HG03565 (cell line): Measurements from ENCODE around the gene PARD3.

Experiments used
- ATAC-seq: cut with Tn5 transposase; IDR thresholded peaks from one replicate; pipeline ENCODE4 v1.9.1; 2021; ENCODE audit warnings: mild to moderate bottlenecking, moderate library complexity; ENCODE audit not compliant: unreplicated experiment

Gene PARD3

DNA sequence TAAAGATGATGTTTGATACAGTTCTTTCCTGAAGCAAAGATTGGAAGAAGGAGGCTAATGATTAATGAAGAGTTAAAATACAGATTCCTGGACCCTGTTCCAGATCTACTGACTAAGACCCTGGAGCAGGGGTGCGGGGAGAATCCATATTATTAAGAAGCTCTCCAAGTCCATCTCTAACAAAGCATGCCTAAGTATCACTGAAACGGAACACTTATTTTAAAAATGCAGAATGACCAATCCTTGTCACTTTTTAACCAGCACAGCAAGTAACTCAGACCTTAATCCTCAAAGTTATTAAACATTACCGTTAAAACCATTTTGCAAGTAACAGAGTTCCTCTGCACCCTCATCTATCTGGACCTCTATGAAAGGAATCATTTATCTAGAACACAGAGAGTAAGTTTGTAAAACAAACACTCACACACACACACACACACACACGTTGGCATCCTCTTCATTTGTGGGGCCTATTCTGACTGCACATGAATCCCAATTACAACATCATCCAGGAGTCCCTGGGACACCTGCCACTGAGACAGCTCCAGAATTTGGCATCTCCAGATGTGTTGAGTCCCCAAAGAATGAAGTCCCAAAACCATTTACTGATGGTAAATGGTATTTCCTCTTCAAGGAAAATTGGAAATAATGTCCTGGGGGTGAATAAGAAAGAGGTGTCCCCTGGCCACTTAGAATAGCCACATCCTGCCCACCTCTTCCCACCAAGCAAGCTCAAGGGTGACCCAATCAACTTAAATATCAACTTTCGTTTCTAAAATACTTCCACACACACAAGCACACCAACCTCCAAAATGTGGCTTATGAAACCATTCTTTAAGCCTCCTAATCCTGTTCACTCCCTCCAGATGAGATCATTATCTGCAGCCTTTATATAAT, 117.5 kb downstream of the PARD3 start:
- no peak for ATAC-seq

GRCh38 chr10:34696423-34696822, 118.7 kb downstream of the PARD3 start:
- no peak for ATAC-seq

- ATAC-seq: no peak
Measured at GRCh38 chr10:34690383-34691049, 124.6 kb downstream of the PARD3 start.

DNA sequence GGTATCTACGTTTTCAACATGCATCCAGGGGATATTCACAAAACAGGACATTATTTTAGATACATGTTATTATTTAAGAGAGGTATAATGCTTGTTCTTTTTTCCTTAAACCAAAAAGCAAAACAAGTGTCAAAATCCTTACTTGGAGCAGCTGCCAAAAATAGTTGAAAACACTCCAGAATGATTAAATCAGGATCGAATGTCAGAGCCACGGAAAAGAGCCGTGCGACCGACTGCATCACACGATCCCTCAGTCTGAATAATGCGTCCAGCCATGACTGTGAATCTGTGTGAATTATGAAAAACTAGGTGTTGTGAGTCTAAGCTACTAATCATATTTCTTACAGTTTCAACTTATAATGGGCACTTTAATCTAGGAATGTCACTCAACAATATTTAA, 126.0 kb downstream of the PARD3 start:
- no peak for ATAC-seq

- no peak for ATAC-seq
Measured at GRCh38 chr10:34687434-34688210, 127.5 kb downstream of the PARD3 start.

DNA sequence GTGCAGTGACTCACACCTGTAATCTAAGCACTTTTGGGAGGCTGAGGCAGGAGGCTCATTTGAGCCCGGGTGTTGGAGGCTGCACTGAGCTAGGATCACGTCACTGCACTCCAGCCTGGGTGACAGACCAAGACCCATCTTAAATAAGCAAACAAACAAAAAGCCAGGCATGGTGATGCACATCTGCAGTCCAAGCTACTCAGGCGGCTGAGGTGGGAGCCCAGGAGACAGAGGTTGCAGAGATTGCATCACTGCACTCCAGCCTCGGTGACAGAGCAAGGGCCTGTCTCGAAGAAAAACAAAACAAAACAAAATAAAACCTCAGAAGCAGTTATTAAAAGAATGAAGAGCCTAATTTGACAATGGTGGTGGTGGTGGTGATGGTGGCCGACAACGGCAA, 132.5 kb downstream of the PARD3 start:
- ATAC-seq: no peak

DNA sequence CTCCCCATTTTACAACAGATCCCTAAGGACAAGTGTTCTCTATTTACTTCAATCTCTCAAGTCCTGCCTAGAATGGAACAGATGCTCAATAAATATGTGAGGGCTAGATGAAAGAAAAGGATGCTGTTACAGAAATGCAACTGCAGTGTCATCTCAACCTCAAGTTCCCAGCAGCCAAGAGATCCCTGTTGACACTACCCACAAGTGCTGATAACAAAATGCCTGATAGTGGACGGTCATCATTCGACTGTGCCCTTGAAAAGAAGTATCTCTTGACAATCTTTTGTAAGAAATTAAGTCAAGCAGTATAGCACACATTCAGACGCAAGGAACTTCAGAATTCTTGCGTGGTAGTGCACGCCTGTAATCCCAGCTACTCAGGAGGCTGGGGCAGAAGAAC, 133.2 kb downstream of the PARD3 start:
- no peak for ATAC-seq

- no peak for ATAC-seq
Measured at GRCh38 chr10:34679177-34679576, 135.9 kb downstream of the PARD3 start.

GRCh38 chr10:34677591-34677990, 137.5 kb downstream of the PARD3 start:
- no peak for ATAC-seq

- ATAC-seq: no peak
Measured at GRCh38 chr10:34677132-34677531, 138.0 kb downstream of the PARD3 start.

- ATAC-seq: no peak
Measured at GRCh38 chr10:34674176-34674575, 140.9 kb downstream of the PARD3 start.

DNA sequence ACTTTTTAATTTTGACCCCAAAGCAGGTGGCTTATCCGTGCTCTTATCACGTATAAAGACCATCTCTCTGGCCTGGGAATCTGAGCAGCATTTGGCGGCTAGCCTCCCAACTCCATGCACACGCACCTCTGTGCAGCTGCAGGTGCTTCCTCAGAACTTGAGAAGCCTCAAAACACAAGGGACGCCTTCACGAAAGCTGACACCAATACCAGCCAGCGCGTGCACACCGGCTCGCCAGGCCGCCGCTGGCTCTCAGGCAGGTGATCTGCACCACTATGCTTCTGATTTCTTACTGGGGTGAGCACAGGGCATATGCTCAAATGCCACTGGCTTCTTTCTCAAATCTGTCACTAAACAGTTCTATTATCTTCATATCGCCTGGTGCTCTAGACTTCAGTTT, 145.0 kb downstream of the PARD3 start:
- no peak for ATAC-seq

DNA sequence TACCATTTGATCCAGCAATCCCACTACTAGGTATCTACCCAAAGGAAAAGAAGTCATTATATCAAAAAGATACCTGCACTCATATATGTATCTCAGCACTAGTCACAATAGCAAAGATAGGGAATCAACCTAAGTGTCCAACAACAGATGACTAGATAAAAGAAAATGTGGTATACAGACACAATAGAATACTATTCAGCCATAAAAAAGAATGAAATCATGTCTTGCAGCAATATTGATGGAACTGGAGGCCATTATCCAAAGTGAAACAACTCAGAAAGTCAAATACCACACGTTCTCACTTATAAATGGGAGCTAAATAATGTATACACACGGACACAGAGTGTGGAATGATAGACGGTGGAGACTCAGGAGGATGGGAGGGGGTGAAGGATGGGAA, 146.0 kb downstream of the PARD3 start:
- ATAC-seq: no peak

DNA sequence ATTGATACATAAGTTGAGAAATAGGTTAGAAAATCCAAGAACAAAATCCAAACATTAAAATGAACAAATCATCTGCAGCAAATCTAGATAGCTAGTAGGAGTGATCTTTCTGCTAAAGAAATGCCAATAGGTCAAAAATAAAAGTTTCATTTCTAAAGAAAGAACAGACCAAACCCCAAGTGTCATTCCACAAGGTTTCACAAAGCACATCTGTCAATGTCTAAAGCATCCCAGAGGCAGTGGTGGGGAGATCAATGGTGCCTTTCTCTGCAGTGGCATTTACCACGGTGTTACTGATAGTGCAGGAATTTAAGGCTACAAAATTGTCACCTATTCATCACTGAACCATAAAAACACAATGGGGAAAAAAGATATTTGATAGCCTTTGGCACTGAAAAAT, 147.9 kb downstream of the PARD3 start:
- ATAC-seq: no peak

DNA sequence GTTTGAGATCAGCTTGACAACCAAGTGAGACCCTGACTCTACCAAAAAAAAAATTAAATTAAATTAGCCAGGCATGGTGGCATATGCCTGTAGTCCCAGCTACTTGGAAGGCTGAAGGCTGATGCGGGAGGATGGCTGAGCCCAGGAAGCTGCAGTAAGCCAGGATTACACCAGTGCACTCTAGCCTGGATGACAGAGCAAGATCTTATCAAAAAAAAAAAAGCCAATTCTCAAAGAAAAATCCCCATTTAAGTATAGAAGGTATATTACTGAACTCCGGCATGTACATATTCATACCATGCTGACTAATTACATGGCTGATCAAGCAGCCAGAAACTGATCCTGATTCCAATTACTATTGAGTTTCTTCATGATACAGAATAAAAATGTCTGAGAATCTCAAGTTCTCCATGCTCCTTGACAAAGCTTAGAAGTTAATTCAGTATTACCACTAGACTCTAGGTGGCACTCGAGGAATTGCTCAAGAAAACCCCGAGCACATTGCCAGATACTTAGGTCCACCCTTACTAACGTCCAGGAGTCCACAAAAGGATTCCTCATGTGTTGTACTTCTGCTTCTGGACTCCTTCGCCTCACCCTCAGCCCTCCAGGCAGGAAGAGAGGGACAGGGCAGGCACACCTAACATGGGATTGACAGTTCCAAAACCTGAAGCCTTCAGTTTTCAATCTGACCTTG, 148.9 kb downstream of the PARD3 start:
- ATAC-seq: peak; percentile 85

DNA sequence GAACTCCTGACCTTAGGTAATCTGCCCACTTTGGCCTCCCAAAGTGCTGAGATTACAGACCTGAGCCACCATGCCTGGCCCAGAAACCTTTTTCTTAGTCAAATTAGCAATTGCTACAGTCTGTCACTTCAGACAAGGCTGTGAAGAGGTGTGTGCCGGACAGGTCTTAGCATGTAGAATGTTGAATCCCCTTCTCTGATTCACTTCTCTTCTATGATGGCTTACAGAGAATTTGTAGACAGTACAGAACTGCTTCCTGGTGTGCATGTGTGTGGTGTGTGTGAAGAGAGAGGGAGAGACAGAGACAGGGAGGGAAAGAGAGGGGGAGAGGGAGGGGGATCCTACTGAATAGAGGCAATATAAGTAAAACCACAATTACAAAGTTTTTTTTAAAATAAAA, 150.4 kb downstream of the PARD3 start:
- ATAC-seq: no peak

- ATAC-seq: no peak
Measured at GRCh38 chr10:34661580-34661979, 153.5 kb downstream of the PARD3 start.

GRCh38 chr10:34658934-34659333, 156.2 kb downstream of the PARD3 start:
- no peak for ATAC-seq

- ATAC-seq: no peak
Measured at GRCh38 chr10:34656661-34657060, 158.4 kb downstream of the PARD3 start.

DNA sequence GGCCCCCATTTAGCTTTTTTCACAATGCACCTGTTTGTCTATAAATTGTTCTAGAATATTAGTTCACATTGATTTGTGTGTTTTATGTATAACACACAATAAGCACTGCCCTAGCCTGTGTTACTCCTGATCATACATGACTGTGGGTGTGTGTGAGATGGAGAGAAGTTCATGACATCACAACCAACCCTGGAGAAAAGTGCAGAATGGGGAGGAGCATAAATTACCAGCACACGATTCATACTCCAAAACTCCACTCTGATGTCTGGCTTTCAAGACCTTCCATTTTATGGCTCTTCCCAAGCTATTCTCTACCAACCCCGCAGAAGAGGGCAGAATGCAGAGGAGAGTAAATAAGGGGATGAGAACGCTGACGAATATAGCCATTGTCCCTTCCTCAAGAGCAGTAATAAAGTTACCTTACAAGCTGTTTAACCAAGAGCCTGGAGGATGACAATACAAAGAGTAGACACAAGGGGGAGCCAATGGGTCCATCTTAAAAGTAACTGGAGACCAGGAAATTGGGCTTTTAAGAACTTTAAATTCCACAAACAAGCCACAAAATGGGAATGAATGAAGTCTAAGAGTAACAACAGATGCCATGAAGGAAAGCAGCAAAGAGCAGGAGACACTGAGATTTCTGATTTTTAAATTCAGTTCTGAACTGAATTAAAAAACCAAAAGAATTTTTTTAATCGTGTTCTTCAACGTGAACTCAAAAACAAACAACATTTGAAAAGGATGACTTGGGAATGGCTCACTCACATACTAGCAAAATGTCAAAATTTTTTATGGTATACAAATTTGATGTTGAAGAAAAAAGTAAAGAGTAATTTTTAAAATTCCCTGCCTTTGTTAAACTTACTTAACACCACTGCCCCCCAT, 159.6 kb downstream of the PARD3 start:
- ATAC-seq: no peak
